H9 (cell line): Measurements from ENCODE around the gene TSPO. TPM values are rescaled to one million over a fixed set of nuclear protein-coding genes. Genes with fewer than 3 reads are reported as not detected.

Experiments used
- DNase-seq: peaks from one replicate; pipeline ENCODE4 v3.0.0-alpha.2; 2017
- H2AFZ ChIP-seq: one replicate; pipeline ENCODE4 v1.6.1; 2013; ENCODE audit warnings: mild to moderate bottlenecking, low read length, control low read depth, moderate library complexity
- H2AK5ac ChIP-seq: 2 replicates; pipeline ENCODE4 v1.6.1; 2013; ENCODE audit warnings: low read length, control low read depth, mixed read lengths; ENCODE audit not compliant: insufficient read length
- H2BK120ac ChIP-seq: one replicate; pipeline ENCODE4 v1.6.1; 2013; ENCODE audit warnings: low read depth, mild to moderate bottlenecking, low read length, control low read depth, inconsistent platforms; ENCODE audit not compliant: poor library complexity, severe bottlenecking
- H2BK12ac ChIP-seq: 2 replicates; pipeline ENCODE4 v1.6.1; 2013; ENCODE audit warnings: low read length, control low read depth, mixed read lengths, low read depth; ENCODE audit not compliant: insufficient read length
- H2BK15ac ChIP-seq: 2 replicates; pipeline ENCODE4 v1.6.1; 2013; ENCODE audit warnings: low read depth, low read length, control low read depth
- H2BK20ac ChIP-seq: one replicate; pipeline ENCODE4 v1.6.1; 2013; ENCODE audit warnings: low read depth, mild to moderate bottlenecking, low read length, control low read depth, inconsistent platforms; ENCODE audit not compliant: poor library complexity, severe bottlenecking
- H2BK5ac ChIP-seq: 2 replicates; pipeline ENCODE4 v1.6.1; 2013; ENCODE audit warnings: low read length, control low read depth, mixed read lengths; ENCODE audit not compliant: insufficient read length
- H3K14ac ChIP-seq: 2 replicates; pipeline ENCODE4 v1.6.1; 2013; ENCODE audit warnings: low read length, control low read depth; ENCODE audit not compliant: insufficient read depth
- H3K18ac ChIP-seq: 2 replicates; pipeline ENCODE4 v1.6.1; 2013; ENCODE audit warnings: low read depth, mild to moderate bottlenecking, mixed read lengths, low read length, control low read depth; ENCODE audit not compliant: insufficient read length
- H3K23ac ChIP-seq: 2 replicates; pipeline ENCODE4 v1.6.1; 2013; ENCODE audit warnings: low read length, control low read depth, mixed read lengths, low read depth; ENCODE audit not compliant: insufficient read length
- H3K23me2 ChIP-seq: 2 replicates; pipeline ENCODE4 v1.6.1; 2013; ENCODE audit warnings: low read depth, mild to moderate bottlenecking, mixed read lengths, low read length, control low read depth; ENCODE audit not compliant: insufficient read length, poor library complexity, severe bottlenecking
- H3K27ac ChIP-seq: 2 replicates; pipeline ENCODE4 v1.5.1; 2013; ENCODE audit warnings: low read length, control low read depth, mixed read lengths, low read depth; ENCODE audit not compliant: insufficient read length
- H3K27me3 ChIP-seq: 2 replicates; pipeline ENCODE4 v1.6.1; 2013; ENCODE audit warnings: low read length, control low read depth, inconsistent platforms; ENCODE audit not compliant: insufficient read depth
- H3K4ac ChIP-seq: 2 replicates; pipeline ENCODE4 v1.6.1; 2013; ENCODE audit warnings: low read depth, mild to moderate bottlenecking, control low read depth, inconsistent platforms, low read length, moderate library complexity
- H3K4me1 ChIP-seq: 2 replicates; pipeline ENCODE4 v1.6.1; 2013; ENCODE audit warnings: low read length, control low read depth, inconsistent platforms; ENCODE audit not compliant: insufficient read depth
- H3K4me2 ChIP-seq: 2 replicates; pipeline ENCODE4 v1.6.1; 2013; ENCODE audit warnings: low read length, control low read depth, mixed read lengths; ENCODE audit not compliant: insufficient read length, insufficient read depth
- H3K56ac ChIP-seq: 2 replicates; pipeline ENCODE4 v1.6.1; 2013; ENCODE audit warnings: low read depth, mild to moderate bottlenecking, mixed read lengths, low read length, control low read depth; ENCODE audit not compliant: insufficient read length
- H3K79me1 ChIP-seq: 2 replicates; pipeline ENCODE4 v1.6.1; 2013; ENCODE audit warnings: low read depth, mild to moderate bottlenecking, moderate library complexity, low read length, control low read depth, inconsistent platforms; ENCODE audit not compliant: insufficient read depth, poor library complexity, severe bottlenecking
- H3K79me2 ChIP-seq: 2 replicates; pipeline ENCODE4 v1.6.1; 2013; ENCODE audit warnings: low read length, control low read depth, inconsistent platforms; ENCODE audit not compliant: insufficient read depth
- H3K9ac ChIP-seq: 2 replicates; pipeline ENCODE4 v1.6.1; 2013; ENCODE audit warnings: low read length, control low read depth, mixed read lengths; ENCODE audit not compliant: insufficient read length; ENCODE audit errors: extremely low read depth
- H3K9me3 ChIP-seq: one replicate; pipeline ENCODE4 v1.6.1; 2013; ENCODE audit warnings: low read depth, low read length, inconsistent platforms; ENCODE audit not compliant: control insufficient read depth
- H3T11ph ChIP-seq: one replicate; pipeline ENCODE4 v1.6.1; 2013; ENCODE audit warnings: mild to moderate bottlenecking, low read length, control low read depth, inconsistent platforms
- H4K20me1 ChIP-seq: one replicate; pipeline ENCODE4 v1.6.1; 2013; ENCODE audit not compliant: control insufficient read depth, insufficient read length, insufficient read depth
- H4K5ac ChIP-seq: 2 replicates; pipeline ENCODE4 v1.6.1; 2013; ENCODE audit warnings: low read depth, mild to moderate bottlenecking, mixed read lengths, low read length, control low read depth; ENCODE audit not compliant: insufficient read length
- H4K8ac ChIP-seq: replicated peaks from 2 replicates; pipeline ENCODE4 v1.6.1; 2013; ENCODE audit warnings: low read length, control low read depth, mixed read lengths, low read depth; ENCODE audit not compliant: insufficient read length
- H4K91ac ChIP-seq: 2 replicates; pipeline ENCODE4 v1.6.1; 2013; ENCODE audit warnings: low read depth, mild to moderate bottlenecking, moderate library complexity, mixed read lengths, low read length, control low read depth; ENCODE audit not compliant: insufficient read length
- H3K27ac Mint-ChIP-seq, 3 experiments: 2 replicates in 2 of 3; 3 replicates in 1 of 3; pipeline ENCODE4 v1.8.0; 2020 to 2021; ENCODE audit warnings: mixed read lengths in 3 of 3, mild to moderate bottlenecking in 1 of 3, moderate library complexity in 1 of 3
- H3K27me3 Mint-ChIP-seq: 2 replicates; pipeline ENCODE4 v1.8.0; 2021; ENCODE audit warnings: low read depth, mild to moderate bottlenecking, moderate library complexity, mixed read lengths
- H3K36me3 Mint-ChIP-seq, 3 experiments: 2 replicates in 2 of 3; 3 replicates in 1 of 3; pipeline ENCODE4 v1.8.0; 2020 to 2021; ENCODE audit warnings: low read depth in 3 of 3, mixed read lengths in 3 of 3; ENCODE audit not compliant: insufficient read depth in 1 of 3
- H3K4me1 Mint-ChIP-seq, 2 experiments: 2 replicates each; pipeline ENCODE4 v1.8.0; 2020; ENCODE audit warnings: mixed read lengths in 2 of 2
- H3K4me3 Mint-ChIP-seq, 2 experiments: 2 replicates in 1 of 2; 3 replicates in 1 of 2; pipeline ENCODE4 v1.8.0; 2020 to 2021; ENCODE audit warnings: mild to moderate bottlenecking in 2 of 2, mixed read lengths in 2 of 2, moderate library complexity in 1 of 2
- H3K9me3 Mint-ChIP-seq, 2 experiments: 2 replicates in 1 of 2; 3 replicates in 1 of 2; pipeline ENCODE4 v1.8.0; 2020; ENCODE audit warnings: mild to moderate bottlenecking in 2 of 2, mixed read lengths in 2 of 2, moderate library complexity in 1 of 2
- WGBS: extraction: QIAGEN DNeasy Blood & Tissue Kit; methylation state at CpG from one replicate; pipeline ENCODE4 v1.1.7; 2013; ENCODE audit warnings: missing lambda C conversion rate, low lambda C conversion rate, mixed read lengths; ENCODE audit not compliant: insufficient read length; ENCODE audit errors: extremely low coverage; 5-methylcytosine and 5-hydroxymethylcytosine counted together
- total RNA-seq: library from RNA; stranded (reverse); gene quantifications from 2 replicates; pipeline ENCODE4 v1.2.1, GENCODE V29; 2021
- TF ChIP-seq, protein P1 (sequence below): fragments of 200-600 bp; sonication (generic); conservative IDR thresholded peaks from 3 replicates; pipeline ENCODE4 v1.8.0; 2021; ENCODE audit warnings: antibody characterized with exemption, mild to moderate bottlenecking

TSPO gene
- total RNA-seq, 1 experiment from 2014 or later: 14.8 TPM

DNA sequence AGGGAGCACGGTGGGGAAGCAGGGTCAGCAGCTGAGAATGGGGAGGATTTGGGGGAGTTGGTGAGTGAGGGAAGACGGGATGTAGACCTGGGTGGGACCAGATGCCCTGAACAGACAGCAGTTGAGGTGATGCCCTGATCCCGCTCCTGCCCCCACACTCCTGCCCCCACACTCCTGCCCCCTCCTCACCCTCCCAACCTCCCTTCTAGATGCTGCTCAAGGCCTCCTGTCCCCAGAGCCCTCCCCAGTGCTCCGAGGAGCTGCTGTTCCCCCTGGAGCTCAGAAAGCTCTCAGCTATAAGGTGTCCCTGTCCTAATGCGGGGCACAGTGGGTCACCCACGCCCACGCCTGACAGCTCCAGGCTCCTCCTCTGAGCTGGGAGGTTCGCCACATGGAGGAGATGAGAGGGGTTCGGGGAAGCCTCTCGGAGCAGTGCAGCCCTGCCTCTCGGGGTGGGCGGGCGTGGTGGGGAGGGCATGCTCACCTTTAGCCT, 60.6 kb downstream of the TSPO start:
- Histone ChIP-seq H3K4me2 (no peak overlapping the region), H3K79me1 (no peaks in the 10 kb centered on the region), H3K27ac (no peak overlapping the region), H3K23me2 (no peaks in the 10 kb centered on the region), H4K20me1 (no peaks in the 10 kb centered on the region), H2BK20ac (no peak overlapping the region), H3K14ac (no peak overlapping the region), H4K5ac (no peak overlapping the region), H3K4ac (no peak overlapping the region), H3K56ac (no peak overlapping the region), H3K9me3 (no peaks in the 10 kb centered on the region), H3K23ac (no peak overlapping the region), H2BK12ac (no peak overlapping the region), H2AFZ (no peak overlapping the region), H3K18ac (no peak overlapping the region), H4K8ac (no peak overlapping the region), H4K91ac (no peak overlapping the region), H2BK120ac (no peak overlapping the region), H3K27me3 (no peaks in the 10 kb centered on the region), H3K79me2 (no peaks in the 10 kb centered on the region), H2BK15ac (no peak overlapping the region), H3K9ac (no peak overlapping the region), H2AK5ac (no peak overlapping the region), H3T11ph (no peak overlapping the region), H3K4me1 (no peaks in the 10 kb centered on the region; the same call in 1 of the 2 replicates), H2BK5ac (no peak overlapping the region)
- Mint-ChIP-seq H3K9me3 (no peaks in the 10 kb centered on the region), H3K36me3 (no peaks in the 10 kb centered on the region; a peak in 1 of 7 replicates), H3K4me1 (peaks cover 9 to 17% of the 10 kb centered on the region in 2 experiments), H3K27me3 (peaks cover 3% of the 10 kb centered on the region; the same call in 1 of the 2 replicates), H3K4me3 (no peak overlapping the region), H3K27ac (no peak overlapping the region)
- WGBS: no CpG with 5 or more reads among the region's 13 CpGs
- no peak for DNase-seq
- TF ChIP-seq, protein P1, sequence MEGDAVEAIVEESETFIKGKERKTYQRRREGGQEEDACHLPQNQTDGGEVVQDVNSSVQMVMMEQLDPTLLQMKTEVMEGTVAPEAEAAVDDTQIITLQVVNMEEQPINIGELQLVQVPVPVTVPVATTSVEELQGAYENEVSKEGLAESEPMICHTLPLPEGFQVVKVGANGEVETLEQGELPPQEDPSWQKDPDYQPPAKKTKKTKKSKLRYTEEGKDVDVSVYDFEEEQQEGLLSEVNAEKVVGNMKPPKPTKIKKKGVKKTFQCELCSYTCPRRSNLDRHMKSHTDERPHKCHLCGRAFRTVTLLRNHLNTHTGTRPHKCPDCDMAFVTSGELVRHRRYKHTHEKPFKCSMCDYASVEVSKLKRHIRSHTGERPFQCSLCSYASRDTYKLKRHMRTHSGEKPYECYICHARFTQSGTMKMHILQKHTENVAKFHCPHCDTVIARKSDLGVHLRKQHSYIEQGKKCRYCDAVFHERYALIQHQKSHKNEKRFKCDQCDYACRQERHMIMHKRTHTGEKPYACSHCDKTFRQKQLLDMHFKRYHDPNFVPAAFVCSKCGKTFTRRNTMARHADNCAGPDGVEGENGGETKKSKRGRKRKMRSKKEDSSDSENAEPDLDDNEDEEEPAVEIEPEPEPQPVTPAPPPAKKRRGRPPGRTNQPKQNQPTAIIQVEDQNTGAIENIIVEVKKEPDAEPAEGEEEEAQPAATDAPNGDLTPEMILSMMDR: no peak
